HUES64 (cell line): ENCODE measurements around the gene TRANK1.
"Not testable (repeated sequence)": the region's sequence is repeated elsewhere in the genome, so short reads cannot be mapped to it uniquely, and the experiment has no call there.

Experiments used
- H3K27ac ChIP-seq: 2 replicates; pipeline ENCODE4 v1.7.0; 2013; ENCODE audit warnings: low read depth, low read length, inconsistent platforms
- H3K27me3 ChIP-seq: 2 replicates; pipeline ENCODE4 v1.6.1; 2013; ENCODE audit warnings: mild to moderate bottlenecking, low read length; ENCODE audit not compliant: insufficient read depth
- H3K36me3 ChIP-seq: 2 replicates; pipeline ENCODE4 v1.6.1; 2013; ENCODE audit warnings: mild to moderate bottlenecking, low read length; ENCODE audit not compliant: insufficient read depth
- H3K4me1 ChIP-seq: 2 replicates; pipeline ENCODE4 v1.6.1; 2013; ENCODE audit warnings: mild to moderate bottlenecking, low read length, moderate library complexity; ENCODE audit not compliant: insufficient read depth
- H3K4me3 ChIP-seq: 2 replicates; pipeline ENCODE4 v1.5.1; 2013; ENCODE audit warnings: mild to moderate bottlenecking, low read length, moderate library complexity
- H3K9ac ChIP-seq: 2 replicates; pipeline ENCODE4 v1.6.1; 2013; ENCODE audit warnings: mild to moderate bottlenecking, low read depth, low read length
- H3K9me3 ChIP-seq: 2 replicates; pipeline ENCODE4 v1.6.1; 2013; ENCODE audit warnings: low read depth, low read length; ENCODE audit not compliant: insufficient read depth
- WGBS: fragments of 150-250, 120-280 bp; methylation state at CpG from one replicate; pipeline ENCODE4 v1.1.7; 2013; ENCODE audit warnings: missing lambda C conversion rate; 5-methylcytosine and 5-hydroxymethylcytosine counted together

Gene TRANK1

GRCh38 chr3:36933540-36934296 is 11.1 kb downstream of the TRANK1 start:
- H3K9me3 ChIP-seq: no peaks in the 10 kb centered on the region
- H3K4me1 ChIP-seq: peaks cover 18% of the 10 kb centered on the region
- no peaks in the 10 kb centered on the region for H3K36me3 ChIP-seq
- no peak overlapping the region for H3K4me3 ChIP-seq
- H3K9ac ChIP-seq: peak overlapping the region; percentile 79; the same call in 1 of the 2 replicates
- H3K27ac ChIP-seq: peak overlapping the region; percentile 60
- no peaks in the 10 kb centered on the region for H3K27me3 ChIP-seq

GRCh38 chr3:36931424-36931823 is 13.4 kb downstream of the TRANK1 start:
- H3K36me3 ChIP-seq, H3K27ac ChIP-seq, H3K27me3 ChIP-seq, H3K4me3 ChIP-seq, H3K9me3 ChIP-seq, H3K9ac ChIP-seq: not testable (repeated sequence)
- 90% methylated on average over 1 of the region's 1 CpG for WGBS
- H3K4me1 ChIP-seq: peaks cover 13% of the 10 kb centered on the region

DNA sequence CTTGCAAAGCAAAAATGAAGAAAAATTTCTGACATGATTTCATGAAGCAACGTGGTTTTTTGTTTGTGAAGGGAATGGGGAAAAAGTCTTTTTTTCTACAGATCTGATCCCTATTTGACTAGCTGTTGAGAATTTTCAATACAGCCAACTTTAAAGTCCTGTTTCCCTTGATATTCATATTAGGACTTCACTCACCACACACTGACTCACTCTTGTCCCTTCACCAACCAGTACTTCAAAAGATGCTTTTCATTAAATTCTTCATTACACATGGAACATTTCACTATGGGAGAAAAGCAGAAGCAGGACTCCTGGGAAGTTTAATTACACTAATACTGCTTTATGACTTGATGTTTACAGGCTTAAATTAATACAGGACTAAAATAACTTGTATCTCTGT is 16.6 kb downstream of the TRANK1 start:
- no peaks in the 10 kb centered on the region for H3K9me3 ChIP-seq
- H3K4me1 ChIP-seq: peaks cover 18% of the 10 kb centered on the region
- WGBS: 86% methylated on average over 1 of the region's 1 CpG

GRCh38 chr3:36926292-36926897 is 18.5 kb downstream of the TRANK1 start:
- 94% methylated on average over 6 of the region's 6 CpGs for WGBS
- Histone ChIP-seq H3K9ac (no peak overlapping the region), H3K4me3 (no peak overlapping the region)

More for the DNA sequence above, 16.6 kb downstream of the TRANK1 start:
- no peaks in the 10 kb centered on the region for H3K36me3 ChIP-seq
- no peak overlapping the region for H3K27ac ChIP-seq
- H3K27me3 ChIP-seq: no peaks in the 10 kb centered on the region
- H3K4me3 ChIP-seq: no peak overlapping the region
- no peak overlapping the region for H3K9ac ChIP-seq

GRCh38 chr3:36924744-36925521 is 19.9 kb downstream of the TRANK1 start:
- no peaks in the 10 kb centered on the region for H3K36me3 ChIP-seq
- no peak overlapping the region for H3K9ac ChIP-seq
- no peaks in the 10 kb centered on the region for H3K27me3 ChIP-seq
- peaks cover 13% of the 10 kb centered on the region for H3K9me3 ChIP-seq
- H3K4me3 ChIP-seq: peak overlapping the region; percentile 34
- H3K4me1 ChIP-seq: peaks cover 10% of the 10 kb centered on the region
- WGBS: 50% methylated on average over 1 of the region's 2 CpGs
- H3K27ac ChIP-seq: no peak overlapping the region

More at GRCh38 chr3:36926292-36926897, 18.5 kb downstream of the TRANK1 start:
- Histone ChIP-seq H3K27me3 (no peaks in the 10 kb centered on the region), H3K36me3 (no peaks in the 10 kb centered on the region), H3K4me1 (peaks cover 10% of the 10 kb centered on the region), H3K27ac (no peak overlapping the region), H3K9me3 (peaks cover 4% of the 10 kb centered on the region; the same call in 1 of the 2 replicates)

GRCh38 chr3:36923981-36924743 is 20.7 kb downstream of the TRANK1 start:
- 77% methylated on average over 11 of the region's 11 CpGs for WGBS

DNA sequence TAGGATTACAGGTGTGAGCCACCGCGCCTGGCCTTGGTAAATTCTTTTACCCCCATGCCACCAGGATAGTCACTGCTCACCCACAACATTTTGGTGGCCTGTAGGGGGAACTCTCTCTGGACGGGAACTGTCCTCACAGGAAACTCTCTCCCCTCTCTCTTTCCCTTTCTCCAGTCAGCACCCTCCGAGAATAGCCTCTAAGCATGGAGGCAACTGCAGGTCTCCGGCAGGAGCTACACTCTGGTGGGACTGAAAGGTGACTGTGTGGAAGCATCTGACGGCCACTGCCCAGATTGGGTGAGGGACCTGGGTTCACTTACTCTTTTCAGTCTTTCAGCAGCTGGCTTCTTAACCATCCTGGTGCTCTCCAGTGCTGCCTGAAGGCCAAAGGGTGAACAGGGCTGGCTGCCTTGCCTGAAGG is 21.3 kb downstream of the TRANK1 start:
- 78% methylated on average over 6 of the region's 6 CpGs for WGBS
- H3K4me3 ChIP-seq: no peak overlapping the region
- H3K9me3 ChIP-seq: peaks cover 13% of the 10 kb centered on the region
- H3K36me3 ChIP-seq: no peaks in the 10 kb centered on the region
- no peak overlapping the region for H3K27ac ChIP-seq
- H3K9ac ChIP-seq: no peak overlapping the region
- no peaks in the 10 kb centered on the region for H3K27me3 ChIP-seq
- H3K4me1 ChIP-seq: peaks cover 10% of the 10 kb centered on the region

More at GRCh38 chr3:36923981-36924743, 20.7 kb downstream of the TRANK1 start:
- H3K4me1 ChIP-seq: peaks cover 10% of the 10 kb centered on the region
- H3K36me3 ChIP-seq: no peaks in the 10 kb centered on the region
- H3K27ac ChIP-seq: no peak overlapping the region
- peaks cover 13% of the 10 kb centered on the region for H3K9me3 ChIP-seq
- H3K4me3 ChIP-seq: peak overlapping the region; percentile 34; the same call in 1 of the 2 replicates
- H3K27me3 ChIP-seq: no peaks in the 10 kb centered on the region
- no peak overlapping the region for H3K9ac ChIP-seq

DNA sequence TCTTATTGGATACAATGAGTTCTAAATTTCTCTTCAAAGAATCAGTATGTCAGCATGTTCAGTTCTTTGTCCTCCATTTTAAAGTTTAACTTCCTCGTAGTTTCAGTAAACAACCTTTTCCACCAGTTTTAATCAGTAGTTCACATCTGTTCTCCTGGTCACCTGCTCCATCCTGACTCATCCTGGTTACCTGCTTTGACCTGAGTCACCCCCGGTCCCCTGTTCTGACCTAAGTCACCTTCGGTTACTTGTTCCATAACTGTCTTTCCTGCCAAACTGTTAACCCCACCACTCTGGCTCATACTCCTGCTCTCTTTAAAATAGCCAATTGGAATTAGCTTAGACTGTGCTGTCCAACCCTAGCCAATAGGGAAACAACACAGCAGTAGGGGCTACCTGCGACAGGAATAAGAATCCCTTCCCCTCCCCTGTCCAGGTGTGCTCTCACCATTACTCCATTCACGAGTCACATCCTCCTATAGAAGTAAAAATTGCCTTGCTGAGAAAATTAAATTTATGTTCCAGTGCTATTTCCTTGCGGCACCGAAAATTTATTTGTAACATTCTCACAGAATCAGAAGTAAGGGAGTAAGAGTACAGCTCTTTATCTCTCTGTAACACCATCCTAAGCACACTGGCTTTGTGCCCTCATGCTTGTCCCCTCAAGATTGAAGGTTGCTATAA is 23.8 kb downstream of the TRANK1 start:
- H3K4me1 ChIP-seq: peaks cover 10% of the 10 kb centered on the region
- H3K27ac ChIP-seq: no peak overlapping the region
- no peak overlapping the region for H3K4me3 ChIP-seq
- no peak overlapping the region for H3K9ac ChIP-seq
- 64% methylated on average over 7 of the region's 7 CpGs for WGBS
- peaks cover 13% of the 10 kb centered on the region for H3K9me3 ChIP-seq
- H3K36me3 ChIP-seq: no peaks in the 10 kb centered on the region
- H3K27me3 ChIP-seq: no peaks in the 10 kb centered on the region

GRCh38 chr3:36919439-36920160 is 25.3 kb downstream of the TRANK1 start:
- H3K4me1 ChIP-seq: peaks cover 4% of the 10 kb centered on the region
- 93% methylated on average over 2 of the region's 4 CpGs for WGBS
- no peaks in the 10 kb centered on the region for H3K36me3 ChIP-seq
- peaks cover 13% of the 10 kb centered on the region for H3K9me3 ChIP-seq
- no peak overlapping the region for H3K9ac ChIP-seq
- no peak overlapping the region for H3K4me3 ChIP-seq
- no peaks in the 10 kb centered on the region for H3K27me3 ChIP-seq
- H3K27ac ChIP-seq: no peak overlapping the region

GRCh38 chr3:36918050-36918449 is 26.8 kb downstream of the TRANK1 start:
- no peak overlapping the region for H3K4me3 ChIP-seq
- WGBS: 90% methylated on average over 2 of the region's 2 CpGs
- H3K27ac ChIP-seq: no peak overlapping the region
- H3K9me3 ChIP-seq: peaks cover 13% of the 10 kb centered on the region
- no peaks in the 10 kb centered on the region for H3K36me3 ChIP-seq
- no peak overlapping the region for H3K9ac ChIP-seq
- H3K27me3 ChIP-seq: no peaks in the 10 kb centered on the region
- H3K4me1 ChIP-seq: no peaks in the 10 kb centered on the region
